GM12878 (cell line): ENCODE data around the gene SMIM35. TPM values are rescaled to one million over a fixed set of nuclear protein-coding genes. Genes with fewer than 3 reads are reported as not detected.

Experiments
- ATAC-seq: fragments of 200-7000 bp; cut with Tn5 transposase; 3 replicates; pipeline ENCODE4 v1.9.1; 2020; ENCODE audit warnings: mild to moderate bottlenecking, moderate library complexity
- BruUV-seq: library from RNA; stranded (reverse); fragments of 400-500 nt; replicated peaks from 2 replicates; lab custom pipeline; 2021; lab: Mats Ljungman, UMichigan
- CTCF ChIA-PET: fragments of 300-600 bp; sonication (Branson Sonifier 250); formaldehyde crosslinking; extraction: SDS; loops from one replicate; lab custom pipeline; 2021; ENCODE audit warnings: inconsistent platforms; lab: Yijun Ruan, JAX
- POLR2A ChIA-PET: fragments of 350-600 bp; formaldehyde crosslinking; extraction: SDS; loops from one replicate; lab custom pipeline; 2021; ENCODE audit warnings: inconsistent platforms; lab: Charles Lee
- RAD21 ChIA-PET: fragments of 300-600 bp; sonication (Branson Sonifier 250); formaldehyde crosslinking; loops from one replicate; lab custom pipeline; 2023; ENCODE audit warnings: antibody characterized with exemption; ENCODE audit not compliant: unreplicated experiment; lab: Charles Lee
- SMC1A ChIA-PET: fragments of 300-600 bp; sonication (Branson Sonifier 250); formaldehyde crosslinking; loops from one replicate; lab custom pipeline; 2023; ENCODE audit not compliant: unreplicated experiment, uncharacterized antibody; lab: Charles Lee
- DNase-seq: peaks from one replicate; pipeline ENCODE4 v3.0.0-alpha.2; 2011; ENCODE audit warnings: low read depth, low spot score
- FAIRE-seq: peaks from 3 replicates; lab custom pipeline; 2011; peaks lifted over from hg19 to GRCh38; lab: Jason Lieb, UNC
- H2AFZ ChIP-seq: 2 replicates; pipeline ENCODE4 v1.6.0; 2011; ENCODE audit warnings: low read depth, low read length, control low read depth; ENCODE audit not compliant: control insufficient read depth
- H3K27ac ChIP-seq: 2 replicates; pipeline ENCODE4 v1.5.1; 2011; ENCODE audit warnings: control low read depth; ENCODE audit not compliant: control insufficient read depth, insufficient read depth
- H3K27me3 ChIP-seq, 2 experiments: replicated peaks in 1 of 2; 2 replicates each; pipeline versions ENCODE4 v1.6.0 to v1.6.1; 2011; ENCODE audit warnings: low read length in 1 of 2; ENCODE audit not compliant: control insufficient read depth in 2 of 2, insufficient read depth in 2 of 2
- H3K36me3 ChIP-seq, 2 experiments: 2 replicates each; pipeline ENCODE4 v1.5.1; 2011; ENCODE audit warnings: low read length in 1 of 2; ENCODE audit not compliant: control insufficient read depth in 2 of 2, insufficient read depth in 2 of 2
- H3K4me1 ChIP-seq: 2 replicates; pipeline ENCODE4 v1.6.1; 2011; ENCODE audit warnings: mild to moderate bottlenecking, low read length, moderate library complexity, mixed read lengths; ENCODE audit not compliant: control insufficient read depth, insufficient read depth
- H3K4me2 ChIP-seq: 2 replicates; pipeline ENCODE4 v1.6.0; 2011; ENCODE audit warnings: control low read depth; ENCODE audit not compliant: control insufficient read depth, insufficient read depth
- H3K4me3 ChIP-seq: fragments of 200-600 bp; sonication (generic); 2 replicates; pipeline ENCODE4 v1.5.1; 2016
- H3K79me2 ChIP-seq: 2 replicates; pipeline ENCODE4 v1.6.0; 2011; ENCODE audit warnings: low read length; ENCODE audit not compliant: control insufficient read depth, insufficient read depth
- H3K9ac ChIP-seq: 2 replicates; pipeline ENCODE4 v1.8.0; 2011; ENCODE audit warnings: low read length, control low read depth, mixed read lengths; ENCODE audit not compliant: control insufficient read depth, insufficient read depth
- H3K9me3 ChIP-seq: replicated peaks from 3 replicates; pipeline ENCODE4 v1.5.1; 2011; ENCODE audit warnings: mild to moderate bottlenecking, low read length; ENCODE audit not compliant: control insufficient read depth, insufficient read depth
- H4K20me1 ChIP-seq: 2 replicates; pipeline ENCODE4 v1.6.0; 2011; ENCODE audit not compliant: control insufficient read depth, insufficient read depth
- ATF7 ChIP-seq: fragments of 450-650 bp; IDR thresholded peaks from 2 replicates; pipeline ENCODE4 v1.6.1; 2016; ENCODE audit warnings: low read depth, mild to moderate bottlenecking
- CREM ChIP-seq: IDR thresholded peaks from 2 replicates; pipeline ENCODE4 v1.6.1; 2014; ENCODE audit warnings: antibody characterized with exemption, low read depth
- FOXK2 ChIP-seq: fragments of 450-650 bp; IDR thresholded peaks from 2 replicates; pipeline ENCODE4 v1.6.1; 2017; ENCODE audit warnings: mild to moderate bottlenecking, moderate library complexity
- HDGF ChIP-seq: fragments of 450-650 bp; IDR thresholded peaks from 2 replicates; pipeline ENCODE4 v1.6.1; 2016; ENCODE audit warnings: antibody characterized with exemption
- IKZF2 ChIP-seq, 2 experiments: fragments of 450-650 bp; IDR thresholded peaks; 2 replicates each; pipeline ENCODE4 v1.6.1; 2017; ENCODE audit warnings: mild to moderate bottlenecking in 2 of 2, moderate library complexity in 2 of 2
- JUND ChIP-seq: IDR thresholded peaks from 2 replicates; pipeline ENCODE4 v1.6.1; 2012; ENCODE audit warnings: low read depth, mild to moderate bottlenecking, low read length, improper control_type of control experiment, moderate library complexity
- MTA3 ChIP-seq: IDR thresholded peaks from 2 replicates; pipeline ENCODE4 v1.6.1; 2012; ENCODE audit warnings: low read length, inconsistent platforms, borderline replicate concordance
- POLR2AphosphoS2 ChIP-seq: IDR thresholded peaks from 2 replicates; pipeline ENCODE4 v1.6.1; 2011; ENCODE audit warnings: low read depth, mild to moderate bottlenecking, low read length, improper control_type of control experiment, moderate library complexity
- SMAD5 ChIP-seq: IDR thresholded peaks from 2 replicates; pipeline ENCODE4 v1.6.1; 2016; ENCODE audit warnings: antibody characterized with exemption, low read depth
- ZNF274 ChIP-seq: IDR thresholded peaks from one replicate; pipeline ENCODE4 v1.8.0; 2011; ENCODE audit not compliant: insufficient read length, insufficient read depth
- ZNF622 ChIP-seq: fragments of 450-650 bp; IDR thresholded peaks from 2 replicates; pipeline ENCODE4 v1.6.1; 2017; ENCODE audit warnings: mild to moderate bottlenecking, inconsistent platforms
- WGBS: methylation state at CpG from one replicate; pipeline ENCODE4 v1.1.6; 2016; ENCODE audit warnings: low lambda C conversion rate; ENCODE audit not compliant: insufficient replicate concordance, insufficient coverage; ENCODE audit errors: missing lambda C conversion rate; 5-methylcytosine and 5-hydroxymethylcytosine counted together
- in situ Hi-C: fragments of 300-500 bp; cut with MboI; formaldehyde crosslinking; loops from 9 replicates; pipeline ENCODE4 v1.14.3; 2018; ENCODE audit warnings: mixed read lengths
- intact Hi-C: fragments of 100-400 bp; cut with micrococcal nuclease; formaldehyde crosslinking; loops from one replicate; pipeline ENCODE4 v1.14.2; 2022; ENCODE audit not compliant: unreplicated experiment
- polyA plus RNA-seq, 11 experiments: library from polyadenylated mRNA; depleted of rRNA in 4 of 11; unstranded in 6 of 11; stranded (reverse) in 5 of 11; fragments of >200 nt; fragmentation: Nextera tagmentation in 4 of 11; fragmentation: Illumina TruSeq in 1 of 11; extraction: Ambion mirVana in 4 of 11; extraction: Trizol in 1 of 11; gene quantifications; 1 replicate in 1 of 11; 2 replicates in 10 of 11; pipeline versions ENCODE4 v1.2.1 to v1.2.3, GENCODE V29; 2011 to 2016; ENCODE audit warnings: inconsistent platforms in 2 of 11, missing spikeins in 2 of 11, low read depth in 1 of 11
- total RNA-seq, 4 experiments: library from RNA; depleted of rRNA in 3 of 4; stranded (reverse); fragments of >200 nt in 3 of 4; fragmentation: Illumina TruSeq in 1 of 4; extraction: Trizol in 1 of 4; gene quantifications; 2 replicates each; pipeline versions ENCODE4 v1.2.1 to v1.2.3, GENCODE V29; 2013 to 2021
- TF ChIP-seq, protein P1 (sequence below): IDR thresholded peaks from 2 replicates; pipeline ENCODE4 v1.6.1; 2012; ENCODE audit warnings: improper control_type of control experiment, low read depth, low read length; ENCODE audit not compliant: insufficient replicate concordance
- TF ChIP-seq, protein P2 (sequence below): fragments of 450-650 bp; IDR thresholded peaks from 2 replicates; pipeline ENCODE4 v1.6.1; 2017; ENCODE audit warnings: mild to moderate bottlenecking, moderate library complexity

SMIM35 gene
- total and polyA plus RNA-seq, 10 of the 15 experiments (the other 5 are each of a cell fraction or from before 2014, with no cell fraction given): 0.02 to 1.1 (median 0.05) TPM; not detected in 5

DNA sequence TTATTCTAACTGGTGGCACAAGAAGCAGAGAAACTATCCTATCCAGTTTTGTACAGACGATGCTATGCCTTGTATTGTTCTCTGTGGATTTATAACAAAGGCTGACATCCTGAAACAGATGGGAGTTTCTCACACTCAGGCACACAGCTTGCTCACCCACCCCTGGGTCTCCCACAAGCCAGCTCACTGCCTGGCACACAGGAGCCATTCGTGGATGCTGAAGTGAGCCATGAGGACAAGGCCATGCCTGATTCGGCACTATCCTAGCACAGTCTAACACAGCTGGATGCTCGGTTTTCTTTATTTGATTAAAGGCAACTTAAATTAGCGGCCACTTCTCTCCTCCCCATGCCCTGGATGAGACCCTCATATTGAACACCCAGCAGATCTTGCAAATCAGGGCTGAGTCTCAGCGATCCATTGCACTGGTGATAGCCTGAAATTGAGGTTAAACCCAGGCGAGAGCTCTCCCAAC, 35.6 kb downstream of the SMIM35 start:
- Histone ChIP-seq H3K36me3 (no peaks in the 10 kb centered on the region), H3K27me3 (no peaks in the 10 kb centered on the region), H3K4me1 (peaks cover 23% of the 10 kb centered on the region), H3K9ac (no peak overlapping the region), H3K9me3 (no peaks in the 10 kb centered on the region), H4K20me1 (no peaks in the 10 kb centered on the region), H2AFZ (no peak overlapping the region), H3K79me2 (no peaks in the 10 kb centered on the region), H3K4me2 (no peak overlapping the region), H3K27ac (no peak overlapping the region), H3K4me3 (no peak overlapping the region)
- BruUV-seq: no TSS peak
- WGBS: 61% methylated on average over 7 of the region's 7 CpGs
- TF ChIP-seq MTA3 (no peak), SMAD5 (no peak), HDGF (no peak), JUND (no peak), CREM (no peak), ATF7 (no peak), IKZF2 (IDR thresholded peaks at IDR 0.05) (no peak), POLR2AphosphoS2 (no peak), ZNF274 (no peak), ZNF622 (no peak), FOXK2 (no peak)
- TF ChIP-seq, protein P1, sequence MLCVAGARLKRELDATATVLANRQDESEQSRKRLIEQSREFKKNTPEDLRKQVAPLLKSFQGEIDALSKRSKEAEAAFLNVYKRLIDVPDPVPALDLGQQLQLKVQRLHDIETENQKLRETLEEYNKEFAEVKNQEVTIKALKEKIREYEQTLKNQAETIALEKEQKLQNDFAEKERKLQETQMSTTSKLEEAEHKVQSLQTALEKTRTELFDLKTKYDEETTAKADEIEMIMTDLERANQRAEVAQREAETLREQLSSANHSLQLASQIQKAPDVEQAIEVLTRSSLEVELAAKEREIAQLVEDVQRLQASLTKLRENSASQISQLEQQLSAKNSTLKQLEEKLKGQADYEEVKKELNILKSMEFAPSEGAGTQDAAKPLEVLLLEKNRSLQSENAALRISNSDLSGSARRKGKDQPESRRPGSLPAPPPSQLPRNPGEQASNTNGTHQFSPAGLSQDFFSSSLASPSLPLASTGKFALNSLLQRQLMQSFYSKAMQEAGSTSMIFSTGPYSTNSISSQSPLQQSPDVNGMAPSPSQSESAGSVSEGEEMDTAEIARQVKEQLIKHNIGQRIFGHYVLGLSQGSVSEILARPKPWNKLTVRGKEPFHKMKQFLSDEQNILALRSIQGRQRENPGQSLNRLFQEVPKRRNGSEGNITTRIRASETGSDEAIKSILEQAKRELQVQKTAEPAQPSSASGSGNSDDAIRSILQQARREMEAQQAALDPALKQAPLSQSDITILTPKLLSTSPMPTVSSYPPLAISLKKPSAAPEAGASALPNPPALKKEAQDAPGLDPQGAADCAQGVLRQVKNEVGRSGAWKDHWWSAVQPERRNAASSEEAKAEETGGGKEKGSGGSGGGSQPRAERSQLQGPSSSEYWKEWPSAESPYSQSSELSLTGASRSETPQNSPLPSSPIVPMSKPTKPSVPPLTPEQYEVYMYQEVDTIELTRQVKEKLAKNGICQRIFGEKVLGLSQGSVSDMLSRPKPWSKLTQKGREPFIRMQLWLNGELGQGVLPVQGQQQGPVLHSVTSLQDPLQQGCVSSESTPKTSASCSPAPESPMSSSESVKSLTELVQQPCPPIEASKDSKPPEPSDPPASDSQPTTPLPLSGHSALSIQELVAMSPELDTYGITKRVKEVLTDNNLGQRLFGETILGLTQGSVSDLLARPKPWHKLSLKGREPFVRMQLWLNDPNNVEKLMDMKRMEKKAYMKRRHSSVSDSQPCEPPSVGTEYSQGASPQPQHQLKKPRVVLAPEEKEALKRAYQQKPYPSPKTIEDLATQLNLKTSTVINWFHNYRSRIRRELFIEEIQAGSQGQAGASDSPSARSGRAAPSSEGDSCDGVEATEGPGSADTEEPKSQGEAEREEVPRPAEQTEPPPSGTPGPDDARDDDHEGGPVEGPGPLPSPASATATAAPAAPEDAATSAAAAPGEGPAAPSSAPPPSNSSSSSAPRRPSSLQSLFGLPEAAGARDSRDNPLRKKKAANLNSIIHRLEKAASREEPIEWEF: no peak
- TF ChIP-seq, protein P2, sequence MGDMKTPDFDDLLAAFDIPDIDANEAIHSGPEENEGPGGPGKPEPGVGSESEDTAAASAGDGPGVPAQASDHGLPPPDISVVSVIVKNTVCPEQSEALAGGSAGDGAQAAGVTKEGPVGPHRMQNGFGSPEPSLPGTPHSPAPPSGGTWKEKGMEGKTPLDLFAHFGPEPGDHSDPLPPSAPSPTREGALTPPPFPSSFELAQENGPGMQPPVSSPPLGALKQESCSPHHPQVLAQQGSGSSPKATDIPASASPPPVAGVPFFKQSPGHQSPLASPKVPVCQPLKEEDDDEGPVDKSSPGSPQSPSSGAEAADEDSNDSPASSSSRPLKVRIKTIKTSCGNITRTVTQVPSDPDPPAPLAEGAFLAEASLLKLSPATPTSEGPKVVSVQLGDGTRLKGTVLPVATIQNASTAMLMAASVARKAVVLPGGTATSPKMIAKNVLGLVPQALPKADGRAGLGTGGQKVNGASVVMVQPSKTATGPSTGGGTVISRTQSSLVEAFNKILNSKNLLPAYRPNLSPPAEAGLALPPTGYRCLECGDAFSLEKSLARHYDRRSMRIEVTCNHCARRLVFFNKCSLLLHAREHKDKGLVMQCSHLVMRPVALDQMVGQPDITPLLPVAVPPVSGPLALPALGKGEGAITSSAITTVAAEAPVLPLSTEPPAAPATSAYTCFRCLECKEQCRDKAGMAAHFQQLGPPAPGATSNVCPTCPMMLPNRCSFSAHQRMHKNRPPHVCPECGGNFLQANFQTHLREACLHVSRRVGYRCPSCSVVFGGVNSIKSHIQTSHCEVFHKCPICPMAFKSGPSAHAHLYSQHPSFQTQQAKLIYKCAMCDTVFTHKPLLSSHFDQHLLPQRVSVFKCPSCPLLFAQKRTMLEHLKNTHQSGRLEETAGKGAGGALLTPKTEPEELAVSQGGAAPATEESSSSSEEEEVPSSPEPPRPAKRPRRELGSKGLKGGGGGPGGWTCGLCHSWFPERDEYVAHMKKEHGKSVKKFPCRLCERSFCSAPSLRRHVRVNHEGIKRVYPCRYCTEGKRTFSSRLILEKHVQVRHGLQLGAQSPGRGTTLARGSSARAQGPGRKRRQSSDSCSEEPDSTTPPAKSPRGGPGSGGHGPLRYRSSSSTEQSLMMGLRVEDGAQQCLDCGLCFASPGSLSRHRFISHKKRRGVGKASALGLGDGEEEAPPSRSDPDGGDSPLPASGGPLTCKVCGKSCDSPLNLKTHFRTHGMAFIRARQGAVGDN: no peak
- ChIA-PET SMC1A (interaction anchor here (1.5 to 8.2 kb wide), 10 partner anchors 9 to 242 kb away, joined by 4 to 295 read pairs (median 66); partner anchors contain the start of genes FXYD2 and IL10RA), RAD21 (interaction anchor here (1.2 to 7.3 kb wide), 6 partner anchors 40 to 243 kb away, joined by 5 to 248 read pairs (median 76); partner anchors contain the start of genes FXYD2 and IL10RA), CTCF (interaction anchor here (0.9 to 9.1 kb wide), 18 partner anchors 9 to 625 kb away, joined by 3 to 364 read pairs (median 9); partner anchors contain the start of genes FXYD2 and IL10RA), POLR2A (interaction anchor here (0.6 kb wide), 1 partner anchor 9 kb away, joined by 3 read pairs; no protein-coding TSS in a partner anchor)
- ATAC-seq (no peak), DNase-seq (no peak), FAIRE-seq (no peak)
- intact Hi-C loops (loop anchor here (2.0 kb wide), 1 partner anchor 64 kb away; the partner anchor contains the start of gene IL10RA), in situ Hi-C loops (loop anchor here (25.0 kb wide), 1 partner anchor 614 kb away; no protein-coding TSS in a partner anchor)
